C4-2B (cell line): ENCODE measurements around the gene HDGFL2.

ENCODE experiments used
- H3K27ac ChIP-seq: fragments of 450-650 bp; 2 replicates; pipeline ENCODE4 v1.5.1; 2017
- ZFX ChIP-seq: fragments of 450-650 bp; IDR thresholded peaks from 2 replicates; pipeline ENCODE4 v1.6.1; 2017
- TF ChIP-seq, protein P1 (sequence below): fragments of 450-650 bp; conservative IDR thresholded peaks from 2 replicates; pipeline ENCODE4 v1.5.1; 2017; ENCODE audit warnings: mild to moderate bottlenecking

HDGFL2 gene

DNA sequence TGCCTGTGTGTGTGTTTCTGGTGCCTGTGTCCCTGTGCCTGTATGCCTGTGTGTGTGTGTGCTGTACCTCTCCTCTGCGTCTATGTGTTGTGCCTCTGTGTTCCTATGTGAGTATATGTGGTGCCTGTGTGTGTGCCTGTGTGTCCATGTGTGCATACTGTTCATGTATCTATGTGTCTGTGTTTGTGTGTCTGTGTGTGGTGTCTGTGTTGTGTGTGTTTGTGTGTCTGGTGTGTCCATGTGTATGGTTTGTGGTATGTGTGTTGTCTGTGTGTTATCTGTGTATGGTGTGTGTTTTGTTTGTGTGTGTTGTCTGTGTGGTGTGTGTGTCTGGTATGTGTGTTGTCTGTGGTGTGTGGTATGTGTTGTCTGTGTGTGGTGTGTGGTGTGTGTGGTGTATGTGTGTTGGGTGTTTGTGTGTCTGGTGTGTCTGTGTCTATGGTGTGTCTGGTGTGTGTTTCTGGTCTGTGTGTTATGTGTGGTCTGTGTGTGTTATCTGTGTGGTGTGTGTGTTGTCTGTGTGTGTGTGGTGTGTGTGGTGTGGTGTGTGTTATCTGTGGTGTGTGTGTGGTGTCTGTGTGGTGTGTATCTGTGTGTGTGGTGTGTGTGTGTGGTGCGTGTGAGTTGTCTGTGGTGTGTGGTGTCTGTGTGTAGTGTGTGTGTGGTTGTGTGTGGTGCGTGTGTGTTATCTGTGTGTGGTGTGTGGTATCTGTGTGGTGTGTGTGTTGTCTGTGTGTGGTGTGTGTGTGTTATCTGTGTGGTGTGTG is 20.4 kb downstream of the HDGFL2 start:
- no peak overlapping the region for H3K27ac ChIP-seq
- TF ChIP-seq ZFX, result no peak
- TF ChIP-seq, protein P1, sequence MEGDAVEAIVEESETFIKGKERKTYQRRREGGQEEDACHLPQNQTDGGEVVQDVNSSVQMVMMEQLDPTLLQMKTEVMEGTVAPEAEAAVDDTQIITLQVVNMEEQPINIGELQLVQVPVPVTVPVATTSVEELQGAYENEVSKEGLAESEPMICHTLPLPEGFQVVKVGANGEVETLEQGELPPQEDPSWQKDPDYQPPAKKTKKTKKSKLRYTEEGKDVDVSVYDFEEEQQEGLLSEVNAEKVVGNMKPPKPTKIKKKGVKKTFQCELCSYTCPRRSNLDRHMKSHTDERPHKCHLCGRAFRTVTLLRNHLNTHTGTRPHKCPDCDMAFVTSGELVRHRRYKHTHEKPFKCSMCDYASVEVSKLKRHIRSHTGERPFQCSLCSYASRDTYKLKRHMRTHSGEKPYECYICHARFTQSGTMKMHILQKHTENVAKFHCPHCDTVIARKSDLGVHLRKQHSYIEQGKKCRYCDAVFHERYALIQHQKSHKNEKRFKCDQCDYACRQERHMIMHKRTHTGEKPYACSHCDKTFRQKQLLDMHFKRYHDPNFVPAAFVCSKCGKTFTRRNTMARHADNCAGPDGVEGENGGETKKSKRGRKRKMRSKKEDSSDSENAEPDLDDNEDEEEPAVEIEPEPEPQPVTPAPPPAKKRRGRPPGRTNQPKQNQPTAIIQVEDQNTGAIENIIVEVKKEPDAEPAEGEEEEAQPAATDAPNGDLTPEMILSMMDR, result no peak

DNA sequence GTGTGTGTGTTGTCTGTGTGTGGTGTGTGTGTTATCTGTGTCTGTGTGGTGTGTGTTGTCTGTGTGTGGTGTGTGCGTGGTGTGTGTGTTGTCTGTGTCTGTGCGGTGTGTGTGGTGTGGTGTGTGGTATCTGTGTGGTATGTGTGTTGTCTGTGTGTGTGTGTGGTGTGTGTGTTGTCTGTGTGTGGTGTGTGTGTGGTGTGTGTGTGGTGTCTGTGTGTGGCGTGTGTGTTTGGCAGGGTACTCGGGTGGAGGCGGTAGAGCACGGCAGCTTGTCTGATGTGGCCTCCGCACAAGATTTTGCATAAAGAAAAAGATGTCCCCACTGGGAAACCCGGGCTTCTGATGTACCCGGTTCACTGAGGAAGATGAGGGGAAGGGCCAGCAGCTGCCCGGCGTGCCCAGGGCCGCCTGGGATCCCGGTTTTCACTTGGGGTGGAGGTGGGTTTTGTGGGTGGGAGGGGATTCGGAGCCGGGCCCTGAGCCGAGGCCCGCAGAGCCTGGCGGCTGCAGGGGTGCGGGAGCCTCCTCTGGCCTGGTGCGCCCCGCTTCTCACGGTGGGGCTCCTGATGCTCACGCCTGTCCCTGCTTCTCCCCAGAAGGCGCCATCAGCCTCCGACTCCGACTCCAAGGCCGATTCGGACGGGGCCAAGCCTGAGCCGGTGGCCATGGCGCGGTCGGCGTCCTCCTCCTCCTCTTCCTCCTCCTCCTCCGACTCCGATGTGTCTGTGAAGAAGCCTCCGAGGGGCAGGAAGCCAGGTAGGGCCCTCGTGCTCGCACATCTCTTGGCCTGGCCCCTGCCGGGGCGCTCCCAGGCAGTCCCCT is 21.2 kb downstream of the HDGFL2 start:
- TF ChIP-seq, protein P1, result no peak
- TF ChIP-seq ZFX, result no peak
- H3K27ac ChIP-seq, result no peak overlapping the region

DNA sequence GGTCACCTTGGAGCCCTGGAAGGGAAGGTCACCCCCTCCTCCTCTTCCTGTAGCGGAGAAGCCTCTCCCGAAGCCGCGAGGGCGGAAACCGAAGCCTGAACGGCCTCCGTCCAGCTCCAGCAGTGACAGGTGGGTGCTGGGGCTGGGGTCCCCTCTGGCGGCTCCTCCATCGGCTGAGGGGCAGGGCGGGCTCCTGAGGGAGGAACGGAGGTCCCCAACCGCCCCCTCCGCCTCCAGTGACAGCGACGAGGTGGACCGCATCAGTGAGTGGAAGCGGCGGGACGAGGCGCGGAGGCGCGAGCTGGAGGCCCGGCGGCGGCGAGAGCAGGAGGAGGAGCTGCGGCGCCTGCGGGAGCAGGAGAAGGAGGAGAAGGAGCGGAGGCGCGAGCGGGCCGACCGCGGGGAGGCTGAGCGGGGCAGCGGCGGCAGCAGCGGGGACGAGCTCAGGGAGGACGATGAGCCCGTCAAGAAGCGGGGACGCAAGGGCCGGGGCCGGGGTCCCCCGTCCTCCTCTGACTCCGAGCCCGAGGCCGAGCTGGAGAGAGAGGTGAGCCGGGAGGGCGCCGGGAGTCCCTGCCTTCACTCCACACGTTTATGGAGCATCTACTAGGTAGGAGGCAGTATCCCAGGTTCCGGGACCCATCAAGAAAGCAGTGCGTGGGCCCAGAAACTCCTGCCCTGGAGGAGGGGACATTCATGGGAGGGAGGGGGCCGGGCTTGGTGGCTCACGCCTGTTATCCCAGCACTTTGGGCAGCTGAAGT is 22.0 kb downstream of the HDGFL2 start:
- TF ChIP-seq, protein P1, result no peak
- TF ChIP-seq ZFX, result no peak
- no peak overlapping the region for H3K27ac ChIP-seq

DNA sequence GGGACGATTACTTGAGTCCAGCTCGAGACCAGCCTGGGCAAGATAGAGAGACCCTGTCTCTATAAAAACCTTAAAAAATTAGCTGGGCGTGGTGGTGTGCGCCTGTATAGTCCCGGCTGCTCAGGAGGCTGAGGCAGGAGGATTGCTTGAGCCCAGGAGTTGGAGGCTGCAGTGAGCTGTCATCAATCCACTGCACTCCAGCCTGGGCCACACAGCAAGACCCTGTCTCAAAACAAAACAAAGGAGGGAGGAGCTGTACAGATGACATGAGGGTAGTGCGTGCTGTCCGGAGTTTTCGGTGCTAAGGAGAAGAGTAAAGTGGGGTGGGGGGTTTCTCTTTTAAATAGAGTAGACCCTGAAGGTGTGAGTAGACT is 22.6 kb downstream of the HDGFL2 start:
- TF ChIP-seq ZFX, result no peak
- TF ChIP-seq, protein P1, result no peak
- H3K27ac ChIP-seq, result no peak overlapping the region

DNA sequence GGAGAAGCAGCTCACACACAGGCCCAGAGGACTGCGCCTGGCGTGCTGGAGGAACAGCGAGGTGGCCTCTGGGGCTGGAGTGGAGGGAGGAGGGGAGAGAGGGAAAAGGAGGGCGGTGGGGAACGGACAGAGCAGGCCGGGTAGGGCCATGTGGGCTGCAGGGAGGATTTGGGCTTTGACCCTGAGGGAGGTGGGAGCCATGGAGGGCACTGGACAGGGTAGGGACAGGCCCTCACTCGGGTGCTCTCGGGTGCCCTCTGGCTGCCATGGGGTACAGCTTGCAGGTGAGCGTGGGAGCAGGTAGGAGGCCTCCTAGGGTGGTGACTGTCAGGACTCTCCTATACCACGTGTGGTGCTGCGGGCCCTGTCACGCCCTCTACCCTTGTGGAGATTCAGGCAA is 23.4 kb downstream of the HDGFL2 start:
- TF ChIP-seq, protein P1, result no peak
- no peak for TF ChIP-seq ZFX
- no peak overlapping the region for H3K27ac ChIP-seq

DNA sequence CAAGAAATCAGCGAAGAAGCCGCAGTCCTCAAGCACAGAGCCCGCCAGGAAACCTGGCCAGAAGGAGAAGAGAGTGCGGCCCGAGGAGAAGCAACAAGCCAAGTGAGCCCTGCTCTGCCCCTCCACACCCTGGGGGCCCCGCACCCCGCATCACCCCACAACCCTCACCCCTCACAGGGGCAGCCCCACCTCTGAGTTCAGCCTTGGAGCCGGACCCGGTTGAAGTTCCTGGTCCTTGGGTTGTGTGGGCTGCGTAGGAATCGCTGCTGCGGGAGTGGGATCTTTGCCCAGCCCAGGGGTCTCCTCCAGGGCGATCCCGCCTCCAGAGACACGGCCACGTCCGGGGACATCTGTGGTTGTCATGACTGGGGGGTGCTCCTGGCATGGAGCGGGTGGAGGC is 24.2 kb downstream of the HDGFL2 start:
- TF ChIP-seq, protein P1, result no peak
- TF ChIP-seq ZFX, result no peak
- H3K27ac ChIP-seq, result no peak overlapping the region
